CMK (cell line): ENCODE results near the gene ATP6V1F.

Experiments used
- DNase-seq: peaks from one replicate; pipeline ENCODE4 v3.0.0-alpha.2; 2010; ENCODE audit warnings: low read depth

The ATP6V1F gene

GRCh38 chr7:128862571-128863432 lies at the start of gene ATP6V1F:
TSS of gene ATP6V1F (plus strand) at chr7:128862856. CDS start at chr7:128862905, 49 bp downstream.
- peak; percentile 93 for DNase-seq

DNA sequence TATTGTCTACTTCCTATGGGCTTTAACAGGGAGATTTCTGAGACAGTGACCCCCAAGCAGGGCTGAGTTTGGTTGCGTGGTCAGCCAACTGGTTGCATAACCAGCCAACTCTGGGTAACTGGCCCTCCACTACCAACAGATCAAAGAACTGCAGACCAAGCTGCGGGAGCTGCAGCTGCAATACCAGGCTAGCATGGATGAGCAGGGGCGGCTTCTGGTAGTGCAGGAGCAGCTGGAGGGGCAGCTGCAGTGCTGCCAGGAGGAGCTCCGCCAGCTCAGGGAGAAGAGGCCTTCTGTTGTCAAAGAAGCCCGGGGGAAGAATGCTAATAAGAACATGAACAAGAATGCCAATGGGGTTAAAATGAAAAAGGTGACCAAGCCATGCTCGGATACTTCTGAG lies 48.2 kb upstream of the ATP6V1F start:
- DNase-seq: no peak

DNA sequence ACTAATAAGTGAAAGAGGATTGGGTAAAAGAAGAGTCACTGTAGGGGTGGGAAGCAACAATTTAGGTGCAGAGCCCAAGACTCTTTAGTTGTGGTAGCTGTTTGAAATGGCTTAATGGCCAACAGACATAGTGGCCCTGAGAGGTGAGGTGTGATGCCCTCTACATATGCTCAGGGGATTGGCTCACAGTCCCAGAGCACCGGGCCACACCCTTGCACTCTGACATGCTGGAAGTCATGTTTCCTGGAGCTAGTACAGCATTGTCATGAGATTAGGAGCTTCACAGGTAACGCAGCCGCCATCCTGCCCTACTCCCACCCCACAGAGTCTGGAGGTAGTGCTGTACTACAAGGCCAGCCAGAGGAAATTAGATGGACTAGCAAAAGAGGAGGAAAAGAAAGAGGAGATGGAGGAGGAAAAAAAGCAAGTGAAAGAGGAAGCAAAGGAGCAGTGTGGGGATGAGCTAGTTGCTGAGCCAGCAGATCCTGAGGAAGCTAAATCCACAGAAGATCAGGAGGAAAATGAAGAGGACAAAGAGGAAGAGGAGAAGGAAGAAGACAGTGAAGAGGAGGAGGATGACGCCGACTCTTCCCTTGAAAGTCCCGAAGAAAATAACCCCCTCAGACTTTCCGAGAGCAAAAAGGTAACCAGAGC lies 47.2 kb upstream of the ATP6V1F start:
- no peak for DNase-seq

DNA sequence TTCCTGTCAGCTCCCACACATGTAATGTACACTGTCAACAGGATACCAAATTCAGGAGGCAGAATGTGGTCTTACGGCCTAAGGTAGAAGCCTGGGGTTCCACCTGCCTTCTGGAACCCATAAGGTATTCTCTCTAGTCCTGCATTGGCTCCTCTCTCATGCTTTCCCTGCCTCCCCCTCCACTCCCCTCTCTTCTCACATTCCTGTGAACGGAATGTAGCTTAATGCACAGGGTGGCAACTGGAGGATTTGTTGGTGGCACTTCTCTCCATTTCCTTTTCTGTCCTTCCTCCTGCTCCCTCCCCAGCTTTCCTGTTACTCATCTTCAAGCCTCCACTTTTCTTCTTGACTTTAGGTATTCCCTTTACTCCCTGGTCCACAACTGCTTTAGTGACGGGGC lies 44.0 kb upstream of the ATP6V1F start:
- no peak for DNase-seq

GRCh38 chr7:128821724-128822123 lies 40.9 kb upstream of the ATP6V1F start:
- DNase-seq: no peak

- DNase-seq: no peak
Measured at GRCh38 chr7:128826512-128826911, 36.1 kb upstream of the ATP6V1F start.

DNA sequence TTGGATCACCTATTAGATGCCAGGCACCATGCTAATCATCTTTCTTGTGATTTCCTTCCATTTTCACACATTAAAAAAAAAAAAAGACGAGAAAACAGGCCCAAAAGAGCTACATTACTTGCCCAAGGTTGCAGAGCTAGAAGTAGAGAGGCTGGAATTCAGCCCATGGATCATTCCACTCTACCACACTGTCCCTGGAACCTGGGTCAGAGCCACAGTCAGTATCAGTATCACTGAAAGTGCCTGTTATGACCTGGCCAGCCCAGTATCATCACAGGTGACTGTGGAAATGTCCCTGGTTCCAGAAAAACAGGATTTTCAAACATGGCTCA lies 35.8 kb upstream of the ATP6V1F start:
- DNase-seq: no peak

- DNase-seq: no peak
Measured at GRCh38 chr7:128827248-128827958, 35.3 kb upstream of the ATP6V1F start.

DNA sequence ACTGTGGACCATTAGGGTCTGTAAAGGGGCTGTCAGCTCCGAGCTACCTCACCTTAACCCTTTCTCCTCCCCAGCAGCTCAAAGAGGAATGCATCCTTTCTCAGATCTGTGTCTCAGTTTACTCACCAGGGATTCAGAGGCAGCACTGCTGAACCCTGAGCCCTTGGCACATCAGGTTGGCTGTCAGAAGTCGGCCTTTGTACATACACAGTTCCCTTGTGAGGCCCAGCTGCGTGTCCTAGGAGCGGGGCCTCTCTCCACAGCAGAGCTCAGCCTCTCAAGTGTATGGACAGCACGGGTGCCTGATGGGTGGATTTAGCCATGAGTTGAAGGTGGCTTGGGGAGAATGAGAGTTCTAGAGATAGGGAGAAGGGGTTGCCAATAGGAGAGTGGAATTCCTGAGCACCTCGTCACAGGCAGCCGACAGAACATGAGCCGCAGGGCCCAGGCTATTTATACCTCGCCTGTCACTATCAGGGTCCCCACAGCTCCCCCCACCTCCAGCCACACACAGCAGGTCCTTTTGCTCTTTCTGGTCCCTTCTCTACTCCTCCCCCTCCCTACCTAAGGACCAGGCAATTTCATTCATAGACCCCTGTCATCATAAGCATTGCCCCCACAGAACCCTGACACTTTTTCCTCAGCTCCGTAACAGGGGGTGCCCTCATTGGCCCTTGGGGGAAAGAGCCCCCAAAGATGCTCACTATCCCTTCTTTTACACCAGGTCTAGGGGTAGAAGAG lies 34.5 kb upstream of the ATP6V1F start:
- no peak for DNase-seq

DNA sequence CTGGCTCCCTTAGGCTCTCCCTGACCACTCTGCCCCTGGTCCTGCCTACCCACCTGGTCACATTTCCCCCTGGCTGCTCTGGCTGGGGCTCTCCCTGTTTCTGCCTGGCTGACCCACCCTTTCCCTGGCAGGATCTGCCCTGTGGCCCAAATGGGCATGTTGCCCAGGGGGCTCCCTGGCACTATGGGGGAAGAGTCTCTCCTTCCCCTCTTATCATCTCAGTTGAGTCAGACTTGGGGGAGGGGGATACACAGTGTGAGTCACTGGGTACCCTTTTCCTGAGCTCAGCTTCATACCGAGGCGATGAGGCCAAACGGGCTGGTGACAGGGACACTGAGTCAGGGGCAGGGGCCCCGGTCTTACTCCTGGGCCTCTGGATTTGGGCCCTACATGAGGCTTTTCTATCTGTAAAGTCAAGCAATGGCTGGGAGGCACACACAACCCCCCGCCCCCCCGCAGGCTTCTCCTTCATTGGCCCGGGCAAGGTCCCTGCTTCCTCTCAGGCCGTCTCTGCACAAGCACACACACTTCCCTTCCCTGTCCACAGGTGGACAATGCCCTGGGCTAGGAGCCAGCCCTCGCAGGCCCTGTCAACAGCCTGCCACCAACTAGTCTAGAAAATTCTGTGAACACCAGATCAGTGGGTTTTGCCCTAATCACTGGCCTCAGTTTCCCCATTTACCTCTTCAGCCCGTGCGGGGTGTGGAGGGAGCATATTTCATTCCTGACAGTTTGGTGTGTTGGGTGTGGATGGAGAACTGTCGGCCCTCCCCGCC lies 33.1 kb upstream of the ATP6V1F start:
- DNase-seq: no peak

DNA sequence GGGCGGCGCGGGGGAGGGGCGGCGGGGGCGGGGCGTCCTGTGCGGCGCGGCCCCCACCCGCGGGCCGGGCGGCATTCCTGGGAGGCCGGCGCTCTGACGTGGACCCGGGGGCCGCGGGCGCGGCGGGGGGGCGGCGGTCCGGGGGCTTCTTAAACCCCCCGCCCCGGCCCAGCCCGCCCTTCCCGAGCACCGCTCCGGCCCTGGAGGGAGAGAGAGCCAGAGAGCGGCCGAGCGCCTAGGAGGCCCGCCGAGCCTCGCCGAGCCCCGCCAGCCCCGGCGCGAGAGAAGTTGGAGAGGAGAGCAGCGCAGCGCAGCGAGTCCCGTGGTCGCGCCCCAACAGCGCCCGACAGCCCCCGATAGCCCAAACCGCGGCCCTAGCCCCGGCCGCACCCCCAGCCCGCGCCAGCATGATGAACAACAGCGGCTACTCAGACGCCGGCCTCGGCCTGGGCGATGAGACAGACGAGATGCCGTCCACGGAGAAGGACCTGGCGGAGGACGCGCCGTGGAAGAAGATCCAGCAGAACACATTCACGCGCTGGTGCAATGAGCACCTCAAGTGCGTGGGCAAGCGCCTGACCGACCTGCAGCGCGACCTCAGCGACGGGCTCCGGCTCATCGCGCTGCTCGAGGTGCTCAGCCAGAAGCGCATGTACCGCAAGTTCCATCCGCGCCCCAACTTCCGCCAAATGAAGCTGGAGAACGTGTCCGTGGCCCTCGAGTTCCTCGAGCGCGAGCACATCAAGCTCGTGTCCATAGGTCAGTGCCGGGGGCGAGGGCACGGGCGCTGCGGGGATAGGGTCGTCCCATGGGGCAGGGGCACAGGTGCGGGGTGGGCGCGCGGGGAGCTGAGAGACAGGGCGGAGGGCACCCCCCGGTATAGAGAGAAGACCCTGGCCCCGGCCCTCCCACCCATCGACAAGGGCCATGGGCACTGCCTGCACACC lies 32.2 kb upstream of the ATP6V1F start, which contains the start of gene FLNC:
FLNC (plus strand) TSS at position 176 of the 947 bp plus-strand sequence; CDS start at position 408, 232 bp downstream.
- DNase-seq: no peak

GRCh38 chr7:128831178-128831993 lies 31.3 kb upstream of the ATP6V1F start:
- DNase-seq: peak; percentile 62

- peak; percentile 64 for DNase-seq
Measured at GRCh38 chr7:128831994-128832879, 30.4 kb upstream of the ATP6V1F start.

GRCh38 chr7:128832880-128833147 lies 29.8 kb upstream of the ATP6V1F start:
- no peak for DNase-seq

- no peak for DNase-seq
Measured at GRCh38 chr7:128833148-128833945, 29.3 kb upstream of the ATP6V1F start.

DNA sequence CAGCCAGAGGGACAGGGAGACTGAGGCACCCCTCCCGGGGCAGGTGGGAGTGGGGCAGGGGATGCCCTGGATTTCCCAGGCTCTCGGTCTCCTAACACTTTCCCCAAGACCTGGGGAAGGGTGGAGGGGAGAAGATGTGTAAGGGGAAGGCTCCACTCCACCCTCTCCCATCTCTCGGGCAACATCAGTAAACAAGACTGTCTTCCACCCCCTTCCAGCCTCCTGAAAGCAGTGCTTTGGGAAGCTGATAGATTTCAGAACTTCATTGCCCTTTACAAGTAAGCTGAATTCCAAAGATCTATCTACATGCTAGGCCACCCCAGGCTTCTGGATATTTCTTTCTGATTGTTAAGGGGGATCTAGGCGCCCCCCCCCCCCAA lies 28.7 kb upstream of the ATP6V1F start:
- no peak for DNase-seq

DNA sequence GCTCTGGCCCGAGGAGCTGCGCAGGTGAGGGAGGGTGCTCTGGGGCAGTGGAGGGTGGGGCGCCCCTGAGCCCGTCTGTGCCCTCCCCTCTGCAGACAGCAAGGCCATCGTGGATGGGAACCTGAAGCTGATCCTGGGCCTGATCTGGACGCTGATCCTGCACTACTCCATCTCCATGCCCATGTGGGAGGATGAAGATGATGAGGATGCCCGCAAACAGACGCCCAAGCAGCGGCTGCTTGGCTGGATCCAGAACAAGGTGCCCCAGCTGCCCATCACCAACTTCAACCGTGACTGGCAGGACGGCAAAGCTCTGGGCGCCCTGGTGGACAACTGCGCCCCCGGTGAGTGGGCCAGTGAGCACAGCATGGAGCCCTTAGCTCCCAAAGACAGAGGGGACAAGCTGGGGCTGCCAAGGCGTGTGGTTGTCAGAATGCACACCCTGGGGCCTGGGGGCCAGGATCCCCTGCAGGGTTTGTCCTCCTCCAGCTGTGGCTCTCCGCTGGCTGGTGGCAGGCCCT lies 27.4 kb upstream of the ATP6V1F start:
- DNase-seq: no peak
